B cell (primary cell): ENCODE measurements around the gene SETDB2. TPM values are rescaled to one million over a fixed set of nuclear protein-coding genes. Genes with fewer than 3 reads are reported as not detected.

Source experiments
- ATAC-seq: fragments of 200-7000 bp; cut with Tn5 transposase; one replicate; pipeline ENCODE4 v1.10.0; 2021; ENCODE audit warnings: low read depth, mild to moderate bottlenecking, moderate number of reproducible peaks, moderate library complexity
- CTCF ChIA-PET: fragments of 350-600 bp; sonication (Branson Sonifier 250); formaldehyde crosslinking; loops from one replicate; lab custom pipeline; 2021; ENCODE audit warnings: antibody characterized with exemption, inconsistent platforms; lab: Charles Lee
- POLR2A ChIA-PET: fragments of 350-600 bp; sonication (Branson Sonifier 250); formaldehyde crosslinking; loops from one replicate; lab custom pipeline; 2021; ENCODE audit warnings: antibody characterized with exemption; lab: Charles Lee
- DNase-seq: peaks from one replicate; pipeline ENCODE4 v3.0.0; 2013
- H2AFZ ChIP-seq: 2 replicates; pipeline ENCODE4 v1.6.1; 2012; ENCODE audit warnings: mild to moderate bottlenecking, low read depth, low read length; ENCODE audit not compliant: insufficient read depth, poor library complexity, severe bottlenecking
- H3K27ac ChIP-seq, 2 donors: 1 replicate in 1 of 2; 2 replicates in 1 of 2; pipeline ENCODE4 v1.5.1; 2012 to 2013; ENCODE audit warnings: low read length in 2 of 2, mild to moderate bottlenecking in 2 of 2, moderate library complexity in 1 of 2
- H3K27me3 ChIP-seq, 4 experiments: fragments of 200-600 bp in 1 of 4; sonication (generic) in 1 of 4; replicated peaks in 1 of 4; 1 replicate in 2 of 4; 2 replicates in 2 of 4; pipeline versions ENCODE4 v1.6.1 to v1.7.0; 2013 to 2016; ENCODE audit warnings: low read length in 3 of 4, mild to moderate bottlenecking in 2 of 4, mixed read lengths in 1 of 4, moderate library complexity in 1 of 4; ENCODE audit not compliant: insufficient read depth in 4 of 4, control insufficient read depth in 3 of 4; ENCODE audit errors: control extremely low read depth in 1 of 4
- H3K36me3 ChIP-seq, 2 experiments: replicated peaks in 1 of 2; 1 replicate in 1 of 2; 2 replicates in 1 of 2; pipeline versions ENCODE4 v1.6.1 to v1.7.1; 2013; ENCODE audit warnings: low read length in 1 of 2; ENCODE audit not compliant: insufficient read depth in 2 of 2, control insufficient read depth in 1 of 2; ENCODE audit errors: control extremely low read depth in 1 of 2, extremely low read depth in 1 of 2
- H3K4me1 ChIP-seq, 2 donors: fragments of 200-600 bp in 1 of 2; sonication (generic) in 1 of 2; 1 replicate in 1 of 2; 2 replicates in 1 of 2; pipeline versions ENCODE4 v1.5.1 to v1.6.1; 2013 to 2017; ENCODE audit warnings: low read length in 2 of 2; ENCODE audit not compliant: control insufficient read depth in 2 of 2, insufficient read depth in 2 of 2
- H3K4me2 ChIP-seq: replicated peaks from 2 replicates; pipeline ENCODE3; 2012; ENCODE audit warnings: mild to moderate bottlenecking, low read depth, low read length; ENCODE audit not compliant: poor library complexity, severe bottlenecking
- H3K4me3 ChIP-seq, 5 experiments: fragments of 200-600 bp in 1 of 5; sonication (generic) in 1 of 5; 1 replicate in 3 of 5; 2 replicates in 2 of 5; pipeline versions ENCODE4 v1.5.1 to v1.7.0; 2011 to 2016; ENCODE audit warnings: low read length in 4 of 5, mild to moderate bottlenecking in 4 of 5, low read depth in 2 of 5, control low read depth in 1 of 5, moderate library complexity in 1 of 5; ENCODE audit not compliant: insufficient read depth in 1 of 5; ENCODE audit errors: control extremely low read depth in 1 of 5, extremely low read depth in 1 of 5
- H3K79me2 ChIP-seq: fragments of 200-600 bp; sonication (generic); one replicate; pipeline ENCODE4 v1.6.0; 2016; ENCODE audit warnings: low read length; ENCODE audit not compliant: control insufficient read depth, insufficient read depth
- H3K9ac ChIP-seq: fragments of 200-600 bp; sonication (generic); 2 replicates; pipeline ENCODE4 v1.6.1; 2017; ENCODE audit warnings: mild to moderate bottlenecking, low read length, moderate library complexity
- H3K9me3 ChIP-seq, 3 donors: one replicate each; pipeline versions ENCODE4 v1.6.1 to v1.7.1; 2013; ENCODE audit warnings: low read length in 2 of 3; ENCODE audit not compliant: control insufficient read depth in 2 of 3, insufficient read depth in 1 of 3; ENCODE audit errors: control extremely low read depth in 1 of 3
- H4K20me1 ChIP-seq: 2 replicates; pipeline ENCODE4 v1.6.0; 2012; ENCODE audit warnings: mild to moderate bottlenecking, low read length; ENCODE audit not compliant: insufficient read depth, control insufficient read depth, poor library complexity, severe bottlenecking
- H3K27ac Mint-ChIP-seq: one replicate; pipeline ENCODE4 v1.8.0; 2021; ENCODE audit warnings: mixed read lengths
- H3K27me3 Mint-ChIP-seq: one replicate; pipeline ENCODE4 v1.8.0; 2021; ENCODE audit warnings: mixed read lengths
- H3K4me1 Mint-ChIP-seq: one replicate; pipeline ENCODE4 v1.8.0; 2021; ENCODE audit warnings: mixed read lengths
- H3K4me3 Mint-ChIP-seq: one replicate; pipeline ENCODE4 v1.8.0; 2021; ENCODE audit warnings: mixed read lengths
- H3K9me3 Mint-ChIP-seq: one replicate; pipeline ENCODE4 v1.8.0; 2022; ENCODE audit warnings: mixed read lengths; ENCODE audit not compliant: insufficient read depth
- EZH2 ChIP-seq: IDR thresholded peaks from 2 replicates; pipeline ENCODE4 v1.6.1; 2012; ENCODE audit warnings: borderline replicate concordance, low read depth, mild to moderate bottlenecking, moderate library complexity, low read length; ENCODE audit not compliant: insufficient read depth, poor library complexity, severe bottlenecking
- WGBS: methylation state at CpG from one replicate; pipeline ENCODE4 v1.1.5; 2013; ENCODE audit warnings: missing lambda C conversion rate; ENCODE audit not compliant: insufficient coverage; 5-methylcytosine and 5-hydroxymethylcytosine counted together
- intact Hi-C: fragments of 100-400 bp; cut with micrococcal nuclease; formaldehyde crosslinking; loops from one replicate; pipeline ENCODE4 v1.10.0; 2022
- polyA plus RNA-seq: library from polyadenylated mRNA; depleted of rRNA; stranded (reverse); fragments of >200 nt; gene quantifications from 2 replicates; pipeline ENCODE4 v1.2.3, GENCODE V29; 2012
- total RNA-seq, 2 donors: library from RNA; stranded (reverse); fragments of 120-200 nt in 1 of 2; gene quantifications; 1 replicate in 1 of 2; 2 replicates in 1 of 2; pipeline versions ENCODE4 v1.2.3 to v1.2.4, GENCODE V29; 2013 to 2022
- TF ChIP-seq, protein P1 (sequence below): fragments of 200-600 bp; IDR thresholded peaks from one replicate; pipeline ENCODE4 v1.8.0; 2022; ENCODE audit warnings: antibody characterized with exemption, mild to moderate bottlenecking

Gene SETDB2
- total and polyA plus RNA-seq, 2 donors (not counting 1 experiment from before 2014, with no cell fraction given) = 12.0 to 38.2 TPM

GRCh38 chr13:49399801-49400472, 44.1 kb upstream of the SETDB2 start:
- ChIA-PET CTCF (no interaction called here), POLR2A (no interaction called here)
- peaks cover 8% of the 10 kb centered on the region for H3K4me1 Mint-ChIP-seq
- Histone ChIP-seq H3K4me1 (peaks cover 0 to 3% of the 10 kb centered on the region in 2 donors), H3K36me3 (peaks cover 0 to 2% of the 10 kb centered on the region in 2 experiments), H4K20me1 (no peaks in the 10 kb centered on the region), H3K9ac (no peak overlapping the region), H3K4me2 (no peak overlapping the region), H3K27ac (no peak overlapping the region), H3K9me3 (peaks cover 4 to 12% (median 4%) of the 10 kb centered on the region in 3 donors), H2AFZ (no peak overlapping the region), H3K4me3 (no peak overlapping the region), H3K79me2 (no peaks in the 10 kb centered on the region), H3K27me3 (no peaks in the 10 kb centered on the region)
- no CpG with 5 or more reads among the region's 1 CpG for WGBS
- no peaks in the 10 kb centered on the region for H3K27me3 Mint-ChIP-seq
- TF ChIP-seq, protein P1, sequence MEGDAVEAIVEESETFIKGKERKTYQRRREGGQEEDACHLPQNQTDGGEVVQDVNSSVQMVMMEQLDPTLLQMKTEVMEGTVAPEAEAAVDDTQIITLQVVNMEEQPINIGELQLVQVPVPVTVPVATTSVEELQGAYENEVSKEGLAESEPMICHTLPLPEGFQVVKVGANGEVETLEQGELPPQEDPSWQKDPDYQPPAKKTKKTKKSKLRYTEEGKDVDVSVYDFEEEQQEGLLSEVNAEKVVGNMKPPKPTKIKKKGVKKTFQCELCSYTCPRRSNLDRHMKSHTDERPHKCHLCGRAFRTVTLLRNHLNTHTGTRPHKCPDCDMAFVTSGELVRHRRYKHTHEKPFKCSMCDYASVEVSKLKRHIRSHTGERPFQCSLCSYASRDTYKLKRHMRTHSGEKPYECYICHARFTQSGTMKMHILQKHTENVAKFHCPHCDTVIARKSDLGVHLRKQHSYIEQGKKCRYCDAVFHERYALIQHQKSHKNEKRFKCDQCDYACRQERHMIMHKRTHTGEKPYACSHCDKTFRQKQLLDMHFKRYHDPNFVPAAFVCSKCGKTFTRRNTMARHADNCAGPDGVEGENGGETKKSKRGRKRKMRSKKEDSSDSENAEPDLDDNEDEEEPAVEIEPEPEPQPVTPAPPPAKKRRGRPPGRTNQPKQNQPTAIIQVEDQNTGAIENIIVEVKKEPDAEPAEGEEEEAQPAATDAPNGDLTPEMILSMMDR = no peak
- TF ChIP-seq EZH2 = no peak
- DNase-seq (no peak), ATAC-seq (no peak)
- intact Hi-C loops = loop anchor here (10.0 kb wide), 1 partner anchor 85 kb away; no protein-coding TSS in a partner anchor
- no peak overlapping the region for H3K4me3 Mint-ChIP-seq
- H3K27ac Mint-ChIP-seq = no peak overlapping the region
- H3K9me3 Mint-ChIP-seq = no peaks in the 10 kb centered on the region
